ENCODE results near the gene TTC3. TPM values are rescaled to one million over a fixed set of nuclear protein-coding genes. Genes with fewer than 3 reads are reported as not detected.

The TTC3 gene
- total and polyA plus RNA-seq, 7 donors = 6.5 to 50.3 (median 25.7) TPM

- intact Hi-C loops (cut with DNase I) = no loop called here
- Histone ChIP-seq H3K27ac (no peak overlapping the region), H3K36me3 (ENCODE audit: insufficient read depth in 1 of 2, low read depth in 1 of 2) (no peaks in the 10 kb centered on the region), H3K4me3 (no peak overlapping the region), H3K4me1 (peaks cover 34% of the 10 kb centered on the region), H3K27me3 (ENCODE audit: insufficient read depth in 3 of 3, low read length in 2 of 3) (no peaks in the 10 kb centered on the region), H3K9me3 (no peaks in the 10 kb centered on the region)
- ATAC-seq (no peak), DNase-seq (no peak)
- 76 to 82% (median 77%) methylated on average over 1 of the region's 1 CpG for WGBS, 3 donors
- TF ChIP-seq, protein P1, sequence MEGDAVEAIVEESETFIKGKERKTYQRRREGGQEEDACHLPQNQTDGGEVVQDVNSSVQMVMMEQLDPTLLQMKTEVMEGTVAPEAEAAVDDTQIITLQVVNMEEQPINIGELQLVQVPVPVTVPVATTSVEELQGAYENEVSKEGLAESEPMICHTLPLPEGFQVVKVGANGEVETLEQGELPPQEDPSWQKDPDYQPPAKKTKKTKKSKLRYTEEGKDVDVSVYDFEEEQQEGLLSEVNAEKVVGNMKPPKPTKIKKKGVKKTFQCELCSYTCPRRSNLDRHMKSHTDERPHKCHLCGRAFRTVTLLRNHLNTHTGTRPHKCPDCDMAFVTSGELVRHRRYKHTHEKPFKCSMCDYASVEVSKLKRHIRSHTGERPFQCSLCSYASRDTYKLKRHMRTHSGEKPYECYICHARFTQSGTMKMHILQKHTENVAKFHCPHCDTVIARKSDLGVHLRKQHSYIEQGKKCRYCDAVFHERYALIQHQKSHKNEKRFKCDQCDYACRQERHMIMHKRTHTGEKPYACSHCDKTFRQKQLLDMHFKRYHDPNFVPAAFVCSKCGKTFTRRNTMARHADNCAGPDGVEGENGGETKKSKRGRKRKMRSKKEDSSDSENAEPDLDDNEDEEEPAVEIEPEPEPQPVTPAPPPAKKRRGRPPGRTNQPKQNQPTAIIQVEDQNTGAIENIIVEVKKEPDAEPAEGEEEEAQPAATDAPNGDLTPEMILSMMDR (IDR thresholded peaks at IDR 0.05) = no peak
These were observed 175.2 kb downstream of the TTC3 start for GRCh38 chr21:37248298-37248697.

DNA sequence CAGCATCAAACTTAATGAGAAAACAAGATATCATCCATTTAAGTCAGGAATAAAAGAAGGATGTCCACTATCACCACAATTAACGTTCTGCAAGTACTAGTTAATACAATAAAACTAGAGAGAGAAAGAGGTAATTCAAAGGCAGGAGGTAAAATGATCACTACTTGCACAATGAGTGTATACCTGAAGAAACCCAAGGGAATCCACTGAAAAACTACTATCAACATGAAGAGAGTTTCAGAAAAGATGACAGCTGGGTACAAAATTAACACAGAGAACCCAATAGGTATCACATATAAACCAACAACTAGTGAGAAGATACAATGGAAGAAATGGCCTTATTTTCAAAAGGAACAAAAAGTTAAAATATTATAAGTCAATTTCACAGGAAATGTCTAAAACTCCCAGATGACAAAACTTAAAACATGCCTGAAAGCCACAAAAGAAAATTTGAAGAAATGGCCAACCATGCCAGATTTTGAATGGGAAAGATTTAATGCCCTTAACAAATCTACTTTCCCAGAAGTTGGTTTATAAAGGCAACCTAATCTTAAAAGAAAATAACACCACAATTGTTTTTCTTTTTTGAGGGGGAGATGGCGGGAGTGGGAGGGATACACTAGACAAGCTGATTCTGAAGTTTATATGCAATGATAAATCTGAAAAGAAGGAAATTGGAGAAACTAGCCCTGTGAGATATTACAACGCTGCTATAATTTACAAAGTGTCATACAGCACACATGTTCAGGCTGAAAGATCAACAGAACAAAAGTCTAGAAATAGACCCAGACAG, 176.3 kb downstream of the TTC3 start:
- H3K4me1 ChIP-seq = peaks cover 37% of the 10 kb centered on the region
- WGBS, 3 donors = 84 to 88% (median 85%) methylated on average over 3 of the region's 3 CpGs
- TF ChIP-seq, protein P1 (IDR thresholded peaks at IDR 0.05) = no peak
- intact Hi-C loops (cut with DNase I) = no loop called here
- no peak for ATAC-seq
- DNase-seq = no peak
- H3K36me3 ChIP-seq (ENCODE audit: insufficient read depth in 1 of 2, low read depth in 1 of 2) = no peaks in the 10 kb centered on the region
- no peak overlapping the region for H3K4me3 ChIP-seq
- H3K27ac ChIP-seq = no peak overlapping the region
- no peaks in the 10 kb centered on the region for H3K27me3 ChIP-seq (ENCODE audit: insufficient read depth in 3 of 3, low read length in 2 of 3)
- no peaks in the 10 kb centered on the region for H3K9me3 ChIP-seq

GRCh38 chr21:37251294-37251634, 178.2 kb downstream of the TTC3 start:
- no peak overlapping the region for H3K4me3 ChIP-seq
- peaks cover 40% of the 10 kb centered on the region for H3K4me1 ChIP-seq
- TF ChIP-seq, protein P1 (IDR thresholded peaks at IDR 0.05) = no peak
- 57 to 68% (median 68%) methylated on average over 2 of the region's 2 CpGs for WGBS, 3 donors
- intact Hi-C loops (cut with DNase I) = loop anchor here in 1 of 2 donors (10.0 kb wide), 1 partner anchor 214 kb away; no protein-coding TSS in a partner anchor
- DNase-seq = no peak
- H3K36me3 ChIP-seq (ENCODE audit: insufficient read depth in 1 of 2, low read depth in 1 of 2) = no peaks in the 10 kb centered on the region
- no peaks in the 10 kb centered on the region for H3K27me3 ChIP-seq (ENCODE audit: insufficient read depth in 3 of 3, low read length in 2 of 3)
- H3K9me3 ChIP-seq = no peaks in the 10 kb centered on the region
- peak in 1 of 4 donors; percentile 26 for ATAC-seq
- H3K27ac ChIP-seq = no peak overlapping the region

Other genes with a start within 250 kb of the TTC3 start
- gene HLCS, start 106.6 kb upstream of the TTC3 start, total RNA-seq = 10 to 100 TPM in 3 of 4 donors, 1 to 10 TPM in 1; 8.1 to 13.5 (median 11.6) TPM
- 1 to 10 TPM; 3.6 to 5.1 (median 3.7) TPM for gene HLCS, start 106.6 kb upstream of the TTC3 start, polyA plus RNA-seq
- gene RIPPLY3, start 66.6 kb upstream of the TTC3 start, total RNA-seq = not detected
- gene RIPPLY3, start 66.6 kb upstream of the TTC3 start, polyA plus RNA-seq = not detected
- 10 to 100 TPM; 26.6 to 46.9 (median 34.4) TPM for gene PIGP, start 183 bp upstream of the TTC3 start, total RNA-seq
- gene PIGP, start 183 bp upstream of the TTC3 start, polyA plus RNA-seq = 10 to 100 TPM; 23.0 to 41.5 (median 27.2) TPM
- 10 to 100 TPM; 32.7 to 58.4 (median 46.8) TPM for gene VPS26C, start 194.1 kb downstream of the TTC3 start, total RNA-seq
- 10 to 100 TPM; 29.6 to 78.2 (median 52.5) TPM for gene VPS26C, start 194.1 kb downstream of the TTC3 start, polyA plus RNA-seq

Measured in psoas muscle (tissue), 8 donors.